GM23338 (cell line): ENCODE measurements around the gene FOXC2.

Experiments
- CREB1 ChIP-seq: fragments of 250-450 bp; sonication (Bioruptor Pico); IDR thresholded peaks from 2 replicates; pipeline ENCODE4 v1.5.0; 2020; ENCODE audit warnings: low read depth, mild to moderate bottlenecking, moderate library complexity
- CTCF ChIP-seq, 2 experiments: fragments of 200-600 bp in 1 of 2; sonication (generic) in 1 of 2; conservative IDR thresholded peaks; 2 replicates each; pipeline versions ENCODE4 v1.5.1 to v1.6.1; 2016 to 2017; ENCODE audit warnings: antibody characterized with exemption in 2 of 2, low read depth in 2 of 2, mild to moderate bottlenecking in 2 of 2, moderate library complexity in 1 of 2
- ETS1 ChIP-seq: IDR thresholded peaks from 2 replicates; pipeline ENCODE4 v1.6.1; 2016; ENCODE audit warnings: antibody characterized with exemption
- EZH2phosphoT487 ChIP-seq: fragments of 200-600 bp; sonication (generic); IDR thresholded peaks from one replicate; pipeline ENCODE4 v1.8.1; 2018; ENCODE audit warnings: antibody characterized with exemption; ENCODE audit not compliant: unreplicated experiment
- POLR2AphosphoS5 ChIP-seq: IDR thresholded peaks from 2 replicates; pipeline ENCODE4 v1.6.1; 2016; ENCODE audit warnings: antibody characterized with exemption, low read depth
- REST ChIP-seq: IDR thresholded peaks from one replicate; pipeline ENCODE4 v1.6.1; 2018; ENCODE audit warnings: antibody characterized with exemption; ENCODE audit not compliant: unreplicated experiment
- STAT1 ChIP-seq: IDR thresholded peaks from one replicate; pipeline ENCODE4 v1.6.1; 2016; ENCODE audit warnings: antibody characterized with exemption; ENCODE audit not compliant: unreplicated experiment
- ZNF114 ChIP-seq: fragments of 250-450 bp; sonication (Bioruptor Pico); IDR thresholded peaks from 2 replicates; pipeline ENCODE4 v1.5.0; 2020; ENCODE audit warnings: mild to moderate bottlenecking, moderate library complexity

- TF ChIP-seq CTCF (conservative IDR thresholded peaks at IDR 0.05; ENCODE audit: low read depth in 2 of 2) (no peak), EZH2phosphoT487 (no peak), REST (no peak), STAT1 (no peak), CREB1 (no peak), POLR2AphosphoS5 (no peak), ZNF114 (CRISPR knock-in tag) (no peak), ETS1 (no peak)
These were observed 17.5 kb downstream of the FOXC2 start for GRCh38 chr16:86584071-86584685.
